ENCODE results near the gene GPAT3.

GPAT3 gene

GRCh38 chr4:83631066-83631465 is 95.2 kb downstream of the GPAT3 start (continued):
- TF ChIP-seq ZNF449 (tag by site-specific recombination; IDR thresholded peaks at IDR 0.05) = no peak
- TF ChIP-seq AEBP2 (tag by site-specific recombination; IDR thresholded peaks at IDR 0.05; ENCODE audit: borderline replicate concordance) = no peak
- no peak for TF ChIP-seq GLI2 (tag by site-specific recombination; IDR thresholded peaks at IDR 0.05; ENCODE audit: borderline replicate concordance, low read depth)
- no peak for TF ChIP-seq ZXDB (tag by site-specific recombination; IDR thresholded peaks at IDR 0.05)
- TF ChIP-seq MZF1 (tag by site-specific recombination; IDR thresholded peaks at IDR 0.05; ENCODE audit: borderline replicate concordance) = no peak
- no peak for TF ChIP-seq ZNF184 (tag by site-specific recombination; IDR thresholded peaks at IDR 0.05)
- no peak for TF ChIP-seq ZNF549 (tag by site-specific recombination; IDR thresholded peaks at IDR 0.05)
- TF ChIP-seq YY2 (tag by site-specific recombination; IDR thresholded peaks at IDR 0.05) = no peak
- no peak for TF ChIP-seq ZNF626 (tag by site-specific recombination; IDR thresholded peaks at IDR 0.05)
- no peak for TF ChIP-seq ZNF394 (tag by site-specific recombination; IDR thresholded peaks at IDR 0.05; ENCODE audit: borderline replicate concordance)

GRCh38 chr4:83636930-83637329 is 101.0 kb downstream of the GPAT3 start:
- H3K9me3 ChIP-seq (ENCODE audit: control insufficient read depth, insufficient read depth, low read depth, low read length) = no peaks in the 10 kb centered on the region
- POLR2A ChIA-PET = interaction anchor here (0.6 kb wide), 1 partner anchor 1252 kb away, joined by 3 read pairs; no protein-coding TSS in a partner anchor
- H3K4me1 ChIP-seq (ENCODE audit: control insufficient read depth, insufficient read depth, low read length) = no peaks in the 10 kb centered on the region
- CTCF ChIA-PET = no interaction called here
- no peak for TF ChIP-seq ZNF571 (tag by site-specific recombination; IDR thresholded peaks at IDR 0.05)
- no peak for TF ChIP-seq ZNF341 (tag by site-specific recombination; IDR thresholded peaks at IDR 0.05; ENCODE audit: low read depth)
- TF ChIP-seq ZNF610 (tag by site-specific recombination; IDR thresholded peaks at IDR 0.05; ENCODE audit: borderline replicate concordance) = no peak
- H3K36me3 ChIP-seq (ENCODE audit: control insufficient read depth in 2 of 2, insufficient read depth in 1 of 2, low read length in 2 of 2) = no peaks in the 10 kb centered on the region
- no peak overlapping the region for H3K27ac ChIP-seq (ENCODE audit: extremely low read depth, low read depth, low read length)
- H3K4me3 ChIP-seq (ENCODE audit: low read depth, low read length) = no peak overlapping the region

- Histone ChIP-seq H3K4me3 (ENCODE audit: low read depth, low read length) (no peak overlapping the region), H3K9me3 (ENCODE audit: control insufficient read depth, insufficient read depth, low read depth, low read length) (no peaks in the 10 kb centered on the region), H3K27ac (ENCODE audit: extremely low read depth, low read depth, low read length) (no peak overlapping the region), H3K36me3 (ENCODE audit: control insufficient read depth in 2 of 2, insufficient read depth in 1 of 2, low read length in 2 of 2) (no peaks in the 10 kb centered on the region), H3K4me1 (ENCODE audit: control insufficient read depth, insufficient read depth, low read length) (no peaks in the 10 kb centered on the region)
- no peak for TF ChIP-seq PRDM10 (tag by site-specific recombination; IDR thresholded peaks at IDR 0.05)
- TF ChIP-seq ZNF654 (tag by site-specific recombination; IDR thresholded peaks at IDR 0.05; ENCODE audit: low read depth) = peak; percentile 73
- TF ChIP-seq CTCF (tag by site-specific recombination; IDR thresholded peaks at IDR 0.05) = peak; percentile 66; the same call in 1 of the 2 replicates
- CTCF ChIA-PET = interaction anchor here (0.6 to 4.3 kb wide), 7 partner anchors 9 to 775 kb away, joined by 3 to 25 read pairs (median 4); no protein-coding TSS in a partner anchor
- POLR2A ChIA-PET = no interaction called here
Observed at GRCh38 chr4:83639849-83640493, 104.1 kb downstream of the GPAT3 start.
